GM10847 (cell line): Measurements from ENCODE around the gene MAN1A1.

Experiments used
- POLR2A ChIP-seq: IDR thresholded peaks from 2 replicates; pipeline ENCODE4 v1.6.1; 2011; ENCODE audit not compliant: insufficient read length; ENCODE audit errors: extremely low read depth

Gene MAN1A1

GRCh38 chr6:119137194-119138072, 212.1 kb downstream of the MAN1A1 start:
- no peak for TF ChIP-seq POLR2A

GRCh38 chr6:119134752-119135151, 214.8 kb downstream of the MAN1A1 start:
- TF ChIP-seq POLR2A: no peak

- TF ChIP-seq POLR2A: no peak
These were observed 216.2 kb downstream of the MAN1A1 start for GRCh38 chr6:119133400-119133799.

GRCh38 chr6:119132261-119132981, 217.1 kb downstream of the MAN1A1 start:
- TF ChIP-seq POLR2A: no peak

GRCh38 chr6:119129968-119130484, 219.5 kb downstream of the MAN1A1 start:
- TF ChIP-seq POLR2A: no peak

- no peak for TF ChIP-seq POLR2A
These were observed 220.2 kb downstream of the MAN1A1 start for GRCh38 chr6:119129148-119129967.

GRCh38 chr6:119128252-119128912, 221.2 kb downstream of the MAN1A1 start:
- no peak for TF ChIP-seq POLR2A

- TF ChIP-seq POLR2A: no peak
These were observed 221.9 kb downstream of the MAN1A1 start for GRCh38 chr6:119127627-119128026.
